H1 (cell line): ENCODE results near the gene SSU72. TPM values are rescaled to one million over a fixed set of nuclear protein-coding genes. Genes with fewer than 3 reads are reported as not detected.

Source experiments
- CTCF ChIA-PET: fragments of 300-600 bp; sonication (Branson Sonifier 250); formaldehyde crosslinking; loops from one replicate; lab custom pipeline; 2021; ENCODE audit not compliant: partially characterized antibody; lab: Charles Lee
- POLR2A ChIA-PET: fragments of 300-600 bp; sonication (Branson Sonifier 250); formaldehyde crosslinking; loops from one replicate; lab custom pipeline; 2021; ENCODE audit warnings: inconsistent platforms; ENCODE audit not compliant: partially characterized antibody; lab: Charles Lee
- DNase-seq, 2 experiments: peaks; one replicate each; pipeline versions ENCODE4 v3.0.0 to v3.0.0-alpha.2; 2010 to 2022; ENCODE audit warnings: low spot score in 2 of 2, low read depth in 1 of 2, mixed read lengths in 1 of 2
- FAIRE-seq: peaks from 2 replicates; lab custom pipeline; 2011; peaks lifted over from hg19 to GRCh38; lab: Jason Lieb, UNC
- H2AFZ ChIP-seq: 2 replicates; pipeline ENCODE4 v1.8.1; 2012; ENCODE audit warnings: low read length, inconsistent platforms
- H2AK5ac ChIP-seq: 2 replicates; pipeline ENCODE4 v1.6.1; 2013; ENCODE audit warnings: low read depth, low read length
- H2BK120ac ChIP-seq: replicated peaks from 2 replicates; pipeline ENCODE3; 2013; ENCODE audit warnings: low read depth, low read length, inconsistent platforms
- H2BK12ac ChIP-seq: 2 replicates; pipeline ENCODE4 v1.6.1; 2013; ENCODE audit warnings: low read depth, low read length
- H2BK15ac ChIP-seq: 2 replicates; pipeline ENCODE4 v1.6.1; 2013; ENCODE audit warnings: low read length
- H2BK20ac ChIP-seq: 2 replicates; pipeline ENCODE4 v1.6.1; 2013; ENCODE audit warnings: low read length
- H2BK5ac ChIP-seq: 2 replicates; pipeline ENCODE4 v1.6.1; 2013; ENCODE audit warnings: low read depth, low read length
- H3K14ac ChIP-seq: 2 replicates; pipeline ENCODE4 v1.6.1; 2013; ENCODE audit warnings: inconsistent platforms; ENCODE audit not compliant: insufficient read length
- H3K18ac ChIP-seq: 2 replicates; pipeline ENCODE4 v1.6.1; 2013; ENCODE audit warnings: low read length; ENCODE audit errors: extremely low read depth
- H3K23ac ChIP-seq: 2 replicates; pipeline ENCODE4 v1.6.1; 2013; ENCODE audit warnings: inconsistent platforms; ENCODE audit not compliant: insufficient read length
- H3K23me2 ChIP-seq: 2 replicates; pipeline ENCODE4 v1.6.1; 2013; ENCODE audit warnings: low read depth, low read length
- H3K27ac ChIP-seq: 2 replicates; pipeline ENCODE4 v1.6.1; 2011; ENCODE audit warnings: low read depth, low read length, inconsistent platforms
- H3K27me3 ChIP-seq, 4 experiments: replicated peaks in 1 of 4; 1 replicate in 1 of 4; 2 replicates in 3 of 4; pipeline versions ENCODE4 v1.6.1 to v1.8.1; 2011 to 2013; ENCODE audit warnings: low read length in 3 of 4, mild to moderate bottlenecking in 3 of 4, inconsistent platforms in 2 of 4, mixed read lengths in 2 of 4, moderate library complexity in 1 of 4; ENCODE audit not compliant: control insufficient read depth in 3 of 4, insufficient read depth in 3 of 4; ENCODE audit errors: extremely low read depth in 1 of 4
- H3K36me3 ChIP-seq, 4 experiments: 2 replicates each; pipeline versions ENCODE4 v1.6.1 to v1.8.1; 2011 to 2013; ENCODE audit warnings: mild to moderate bottlenecking in 4 of 4, low read length in 3 of 4, moderate library complexity in 2 of 4, control low read depth in 1 of 4, inconsistent platforms in 1 of 4; ENCODE audit not compliant: insufficient read depth in 4 of 4, control insufficient read depth in 2 of 4
- H3K4ac ChIP-seq: replicated peaks from 2 replicates; pipeline ENCODE3; 2013; ENCODE audit warnings: low read length, low read depth, mixed read lengths, inconsistent platforms; ENCODE audit not compliant: insufficient read length
- H3K4me1 ChIP-seq, 4 experiments: replicated peaks in 1 of 4; 1 replicate in 1 of 4; 2 replicates in 3 of 4; pipeline versions ENCODE4 v1.6.1 to v1.8.1; 2011 to 2013; ENCODE audit warnings: low read length in 3 of 4, inconsistent platforms in 2 of 4, mixed read lengths in 1 of 4; ENCODE audit not compliant: insufficient read depth in 4 of 4, control insufficient read depth in 3 of 4
- H3K4me2 ChIP-seq, 2 experiments: 2 replicates each; pipeline versions ENCODE4 v1.6.1 to v1.8.1; 2011 to 2013; ENCODE audit warnings: low read depth in 2 of 2, low read length in 2 of 2, control low read depth in 1 of 2, inconsistent platforms in 1 of 2, mild to moderate bottlenecking in 1 of 2; ENCODE audit not compliant: insufficient read depth in 1 of 2
- H3K4me3 ChIP-seq, 4 experiments: fragments of 200-600, 300-600 bp in 1 of 4; sonication (generic), shearing (Covaris generic), sonication (Bioruptor Twin) in 1 of 4; 2 replicates each; pipeline versions ENCODE4 v1.5.1 to v1.8.1; 2011 to 2016; ENCODE audit warnings: low read length in 4 of 4, low read depth in 3 of 4, control low read depth in 2 of 4, inconsistent platforms in 2 of 4, mild to moderate bottlenecking in 2 of 4, mixed read lengths in 1 of 4, moderate library complexity in 1 of 4; ENCODE audit not compliant: insufficient read depth in 2 of 4; ENCODE audit errors: extremely low read depth in 1 of 4
- H3K56ac ChIP-seq: replicated peaks from 2 replicates; pipeline ENCODE3; 2013; ENCODE audit warnings: low read depth, mild to moderate bottlenecking, mixed read lengths, low read length, inconsistent platforms; ENCODE audit not compliant: insufficient read length
- H3K79me1 ChIP-seq: 2 replicates; pipeline ENCODE4 v1.6.1; 2013; ENCODE audit warnings: low read depth, low read length, control low read depth
- H3K79me2 ChIP-seq, 2 experiments: 2 replicates each; pipeline versions ENCODE4 v1.6.1 to v1.8.1; 2012 to 2013; ENCODE audit warnings: low read length in 2 of 2, mild to moderate bottlenecking in 2 of 2, inconsistent platforms in 1 of 2; ENCODE audit not compliant: insufficient read depth in 2 of 2, control insufficient read depth in 1 of 2
- H3K9ac ChIP-seq, 4 experiments: replicated peaks in 1 of 4; 1 replicate in 1 of 4; 2 replicates in 3 of 4; pipeline versions ENCODE4 v1.6.1 to v1.8.1; 2011 to 2013; ENCODE audit warnings: low read depth in 3 of 4, low read length in 3 of 4, control low read depth in 2 of 4, mild to moderate bottlenecking in 2 of 4, moderate library complexity in 2 of 4, inconsistent platforms in 1 of 4; ENCODE audit errors: extremely low read depth in 1 of 4
- H3K9me3 ChIP-seq, 2 experiments: 2 replicates each; pipeline versions ENCODE4 v1.6.1 to v1.8.1; 2012 to 2013; ENCODE audit warnings: mild to moderate bottlenecking in 2 of 2, moderate library complexity in 2 of 2, control low read depth in 1 of 2, inconsistent platforms in 1 of 2, low read depth in 1 of 2, low read length in 1 of 2, mixed read lengths in 1 of 2; ENCODE audit not compliant: insufficient read depth in 2 of 2
- H4K20me1 ChIP-seq, 2 experiments: replicated peaks in 1 of 2; 2 replicates each; pipeline versions ENCODE3 to v1.8.1; 2011 to 2013; ENCODE audit warnings: inconsistent platforms in 2 of 2, low read length in 2 of 2, mild to moderate bottlenecking in 1 of 2; ENCODE audit not compliant: insufficient read depth in 2 of 2, control insufficient read depth in 1 of 2
- H4K5ac ChIP-seq: 2 replicates; pipeline ENCODE4 v1.6.1; 2013; ENCODE audit warnings: low read length, low read depth, mixed read lengths, inconsistent platforms; ENCODE audit not compliant: insufficient read length
- H4K8ac ChIP-seq: 2 replicates; pipeline ENCODE4 v1.8.0; 2013; ENCODE audit warnings: mild to moderate bottlenecking, moderate library complexity, low read length, inconsistent platforms; ENCODE audit not compliant: insufficient read depth; ENCODE audit errors: extremely low read depth
- H4K91ac ChIP-seq: replicated peaks from 2 replicates; pipeline ENCODE3; 2013; ENCODE audit warnings: low read length, mixed read lengths, inconsistent platforms; ENCODE audit not compliant: insufficient read length
- BRCA1 ChIP-seq: IDR thresholded peaks from 2 replicates; pipeline ENCODE4 v1.6.1; 2012; ENCODE audit warnings: low read depth, low read length, improper control_type of control experiment
- CEBPB ChIP-seq: IDR thresholded peaks from 2 replicates; pipeline ENCODE4 v1.6.1; 2012; ENCODE audit warnings: low read depth, low read length
- GTF2F1 ChIP-seq: IDR thresholded peaks from 2 replicates; pipeline ENCODE4 v1.6.1; 2012; ENCODE audit warnings: low read depth, low read length, improper control_type of control experiment, borderline replicate concordance
- KDM5A ChIP-seq: fragments of 200-600 bp; IDR thresholded peaks from 2 replicates; pipeline ENCODE4 v1.7.1; 2012; ENCODE audit warnings: mild to moderate bottlenecking, low read length, inconsistent platforms, mixed read lengths
- NANOG ChIP-seq: IDR thresholded peaks from 2 replicates; pipeline ENCODE4 v1.6.1; 2011; ENCODE audit warnings: low read length, low read depth, mild to moderate bottlenecking, inconsistent platforms; ENCODE audit not compliant: insufficient read depth, poor library complexity, severe bottlenecking
- NRF1 ChIP-seq: IDR thresholded peaks from 2 replicates; pipeline ENCODE4 v1.6.1; 2011; ENCODE audit warnings: mild to moderate bottlenecking, low read depth, low read length, improper control_type of control experiment
- RBBP5 ChIP-seq: IDR thresholded peaks from 2 replicates; pipeline ENCODE4 v1.7.1; 2012; ENCODE audit warnings: low read depth, mild to moderate bottlenecking, inconsistent platforms, low read length, moderate library complexity, borderline replicate concordance
- TAF7 ChIP-seq: optimal IDR thresholded peaks from 2 replicates; pipeline ENCODE3; 2011; ENCODE audit warnings: low read depth, mild to moderate bottlenecking, inconsistent platforms, low read length, moderate library complexity, borderline replicate concordance
- ZNF274 ChIP-seq: IDR thresholded peaks from 2 replicates; pipeline ENCODE4 v1.7.0; 2012; ENCODE audit warnings: low read length, borderline replicate concordance; ENCODE audit errors: extremely low read depth
- WGBS, 2 experiments: shearing (Covaris generic) in 1 of 2; methylation state at CpG; one replicate each; pipeline versions ENCODE4 v1.1.6 to v1.1.7; 2013 to 2015; ENCODE audit warnings: low lambda C conversion rate in 2 of 2, mixed read lengths in 2 of 2, inconsistent platforms in 1 of 2, low coverage in 1 of 2, missing lambda C conversion rate in 1 of 2; ENCODE audit not compliant: insufficient replicate concordance in 2 of 2, insufficient coverage in 1 of 2, insufficient read length in 1 of 2; ENCODE audit errors: extremely low coverage in 1 of 2, missing lambda C conversion rate in 1 of 2; 5-methylcytosine and 5-hydroxymethylcytosine counted together
- polyA plus RNA-seq, 7 experiments: library from polyadenylated mRNA; depleted of rRNA in 3 of 7; stranded (reverse) in 5 of 7; unstranded in 2 of 7; fragments of >200 nt in 5 of 7; fragments of 200-250 nt in 2 of 7; gene quantifications; 1 replicate in 5 of 7; 2 replicates in 1 of 7; 4 replicates in 1 of 7; pipeline versions ENCODE4 v1.2.1 to v1.2.3, GENCODE V29; 2011 to 2013; ENCODE audit warnings: missing spikeins in 2 of 7, mixed read lengths in 2 of 7
- total RNA-seq: library from RNA; stranded (reverse); fragmentation: NEBNext Ultra II Directional; extraction: Animal tissue kit (Norgen Biotek cat#: 25700); gene quantifications from 2 replicates; pipeline ENCODE4 v1.2.1, GENCODE V29; 2021

SSU72 gene
- total and polyA plus RNA-seq, 2 of the 8 experiments (the other 6 are each of a cell fraction or from before 2014, with no cell fraction given), result 110 to 165 TPM

DNA sequence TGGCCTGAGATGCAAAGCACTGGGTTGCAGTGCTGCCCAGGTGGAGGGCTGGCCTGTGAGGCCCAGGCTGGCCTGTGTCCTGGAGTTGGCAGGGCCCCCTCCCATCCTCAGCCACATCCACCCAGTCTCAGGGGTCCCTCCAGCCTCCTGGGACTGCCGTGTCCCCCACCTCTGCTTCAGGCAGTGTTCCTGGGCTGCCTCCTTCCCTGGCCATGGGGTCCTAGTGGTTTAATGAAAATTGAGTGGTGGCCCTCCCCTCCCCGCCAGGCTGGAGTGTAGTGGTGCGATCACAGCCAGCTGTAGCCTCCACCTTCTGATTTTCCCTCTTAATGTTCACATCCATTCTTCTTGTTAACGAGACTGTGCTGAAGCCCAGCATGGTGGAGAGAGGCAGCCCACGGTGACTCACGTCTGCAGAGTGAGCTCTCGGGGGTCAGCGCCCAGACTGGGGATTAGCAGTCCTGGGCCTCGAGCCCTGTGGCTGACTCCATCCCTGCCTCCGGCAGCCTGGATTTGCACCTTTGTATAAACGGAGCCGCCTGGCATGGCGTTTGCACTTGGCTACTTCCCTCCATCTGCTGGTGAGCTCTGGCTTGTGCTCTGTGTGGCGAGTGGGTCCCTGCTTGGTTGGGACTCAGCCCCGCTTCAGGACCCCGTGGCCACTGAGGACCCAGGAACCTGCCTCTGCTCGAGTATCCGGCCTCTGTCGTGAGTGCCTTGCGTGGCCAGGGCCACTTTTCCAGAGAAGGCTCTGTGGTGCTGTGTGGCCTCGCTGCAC, 47.5 kb upstream of the SSU72 start:
- Histone ChIP-seq H4K8ac (no peak overlapping the region), H3K9me3 (no peaks in the 10 kb centered on the region), H2BK120ac (no peak overlapping the region), H2AFZ (no peak overlapping the region), H3K36me3 (no peaks in the 10 kb centered on the region), H3K79me2 (no peaks in the 10 kb centered on the region), H4K91ac (no peak overlapping the region), H3K4me3 (no peak overlapping the region), H3K9ac (no peak overlapping the region), H2BK15ac (no peak overlapping the region), H3K27me3 (no peaks in the 10 kb centered on the region), H3K23ac (no peak overlapping the region), H3K18ac (no peak overlapping the region), H3K4me2 (no peak overlapping the region), H3K4ac (no peak overlapping the region), H2BK20ac (no peak overlapping the region), H4K20me1 (peaks cover 2 to 17% of the 10 kb centered on the region in 2 experiments), H2AK5ac (no peak overlapping the region), H3K23me2 (no peaks in the 10 kb centered on the region), H2BK12ac (no peak overlapping the region), H3K14ac (no peak overlapping the region), H3K27ac (no peak overlapping the region), H3K4me1 (no peaks in the 10 kb centered on the region; a peak in 1 of 7 replicates), H3K79me1 (no peaks in the 10 kb centered on the region; the same call in none of the 2 replicates), H4K5ac (no peak overlapping the region), H2BK5ac (no peak overlapping the region), H3K56ac (no peak overlapping the region)
- ChIA-PET CTCF (interaction anchor here (0.8 to 3.3 kb wide), 6 partner anchors 7 to 278 kb away, joined by 3 to 21 read pairs (median 4); no protein-coding TSS in a partner anchor), POLR2A (interaction anchor here (0.6 kb wide), 1 partner anchor 609 kb away, joined by 4 read pairs; no protein-coding TSS in a partner anchor)
- 89% methylated on average over 20 of the region's 21 CpGs; no CpG with 5 or more reads in 1 of the 2 experiments for WGBS, 2 experiments
- FAIRE-seq (no peak), DNase-seq (no peak)
- TF ChIP-seq CEBPB (no peak), NRF1 (no peak), RBBP5 (no peak), KDM5A (no peak), BRCA1 (no peak), TAF7 (no peak), ZNF274 (no peak), GTF2F1 (no peak), NANOG (no peak)
